H9 (cell line): Measurements from ENCODE around the gene FCHSD2. TPM values are rescaled to one million over a fixed set of nuclear protein-coding genes. Genes with fewer than 3 reads are reported as not detected.

ENCODE experiments used
- DNase-seq: peaks from one replicate; pipeline ENCODE4 v3.0.0-alpha.2; 2017
- H2AFZ ChIP-seq: one replicate; pipeline ENCODE4 v1.6.1; 2013; ENCODE audit warnings: mild to moderate bottlenecking, low read length, control low read depth, moderate library complexity
- H2AK5ac ChIP-seq: 2 replicates; pipeline ENCODE4 v1.6.1; 2013; ENCODE audit warnings: low read length, control low read depth, mixed read lengths; ENCODE audit not compliant: insufficient read length
- H2BK120ac ChIP-seq: one replicate; pipeline ENCODE4 v1.6.1; 2013; ENCODE audit warnings: low read depth, mild to moderate bottlenecking, low read length, control low read depth, inconsistent platforms; ENCODE audit not compliant: poor library complexity, severe bottlenecking
- H2BK12ac ChIP-seq: 2 replicates; pipeline ENCODE4 v1.6.1; 2013; ENCODE audit warnings: low read length, control low read depth, mixed read lengths, low read depth; ENCODE audit not compliant: insufficient read length
- H2BK15ac ChIP-seq: 2 replicates; pipeline ENCODE4 v1.6.1; 2013; ENCODE audit warnings: low read depth, low read length, control low read depth
- H2BK20ac ChIP-seq: one replicate; pipeline ENCODE4 v1.6.1; 2013; ENCODE audit warnings: low read depth, mild to moderate bottlenecking, low read length, control low read depth, inconsistent platforms; ENCODE audit not compliant: poor library complexity, severe bottlenecking
- H2BK5ac ChIP-seq: 2 replicates; pipeline ENCODE4 v1.6.1; 2013; ENCODE audit warnings: low read length, control low read depth, mixed read lengths; ENCODE audit not compliant: insufficient read length
- H3K14ac ChIP-seq: 2 replicates; pipeline ENCODE4 v1.6.1; 2013; ENCODE audit warnings: low read length, control low read depth; ENCODE audit not compliant: insufficient read depth
- H3K18ac ChIP-seq: 2 replicates; pipeline ENCODE4 v1.6.1; 2013; ENCODE audit warnings: low read depth, mild to moderate bottlenecking, mixed read lengths, low read length, control low read depth; ENCODE audit not compliant: insufficient read length
- H3K23ac ChIP-seq: 2 replicates; pipeline ENCODE4 v1.6.1; 2013; ENCODE audit warnings: low read length, control low read depth, mixed read lengths, low read depth; ENCODE audit not compliant: insufficient read length
- H3K23me2 ChIP-seq: 2 replicates; pipeline ENCODE4 v1.6.1; 2013; ENCODE audit warnings: low read depth, mild to moderate bottlenecking, mixed read lengths, low read length, control low read depth; ENCODE audit not compliant: insufficient read length, poor library complexity, severe bottlenecking
- H3K27ac ChIP-seq: 2 replicates; pipeline ENCODE4 v1.5.1; 2013; ENCODE audit warnings: low read length, control low read depth, mixed read lengths, low read depth; ENCODE audit not compliant: insufficient read length
- H3K27me3 ChIP-seq: 2 replicates; pipeline ENCODE4 v1.6.1; 2013; ENCODE audit warnings: low read length, control low read depth, inconsistent platforms; ENCODE audit not compliant: insufficient read depth
- H3K4ac ChIP-seq: 2 replicates; pipeline ENCODE4 v1.6.1; 2013; ENCODE audit warnings: low read depth, mild to moderate bottlenecking, control low read depth, inconsistent platforms, low read length, moderate library complexity
- H3K4me1 ChIP-seq: 2 replicates; pipeline ENCODE4 v1.6.1; 2013; ENCODE audit warnings: low read length, control low read depth, inconsistent platforms; ENCODE audit not compliant: insufficient read depth
- H3K4me2 ChIP-seq: 2 replicates; pipeline ENCODE4 v1.6.1; 2013; ENCODE audit warnings: low read length, control low read depth, mixed read lengths; ENCODE audit not compliant: insufficient read length, insufficient read depth
- H3K56ac ChIP-seq: 2 replicates; pipeline ENCODE4 v1.6.1; 2013; ENCODE audit warnings: low read depth, mild to moderate bottlenecking, mixed read lengths, low read length, control low read depth; ENCODE audit not compliant: insufficient read length
- H3K79me1 ChIP-seq: 2 replicates; pipeline ENCODE4 v1.6.1; 2013; ENCODE audit warnings: low read depth, mild to moderate bottlenecking, moderate library complexity, low read length, control low read depth, inconsistent platforms; ENCODE audit not compliant: insufficient read depth, poor library complexity, severe bottlenecking
- H3K79me2 ChIP-seq: 2 replicates; pipeline ENCODE4 v1.6.1; 2013; ENCODE audit warnings: low read length, control low read depth, inconsistent platforms; ENCODE audit not compliant: insufficient read depth
- H3K9ac ChIP-seq: 2 replicates; pipeline ENCODE4 v1.6.1; 2013; ENCODE audit warnings: low read length, control low read depth, mixed read lengths; ENCODE audit not compliant: insufficient read length; ENCODE audit errors: extremely low read depth
- H3K9me3 ChIP-seq: one replicate; pipeline ENCODE4 v1.6.1; 2013; ENCODE audit warnings: low read depth, low read length, inconsistent platforms; ENCODE audit not compliant: control insufficient read depth
- H3T11ph ChIP-seq: one replicate; pipeline ENCODE4 v1.6.1; 2013; ENCODE audit warnings: mild to moderate bottlenecking, low read length, control low read depth, inconsistent platforms
- H4K20me1 ChIP-seq: one replicate; pipeline ENCODE4 v1.6.1; 2013; ENCODE audit not compliant: control insufficient read depth, insufficient read length, insufficient read depth
- H4K5ac ChIP-seq: 2 replicates; pipeline ENCODE4 v1.6.1; 2013; ENCODE audit warnings: low read depth, mild to moderate bottlenecking, mixed read lengths, low read length, control low read depth; ENCODE audit not compliant: insufficient read length
- H4K8ac ChIP-seq: replicated peaks from 2 replicates; pipeline ENCODE4 v1.6.1; 2013; ENCODE audit warnings: low read length, control low read depth, mixed read lengths, low read depth; ENCODE audit not compliant: insufficient read length
- H4K91ac ChIP-seq: 2 replicates; pipeline ENCODE4 v1.6.1; 2013; ENCODE audit warnings: low read depth, mild to moderate bottlenecking, moderate library complexity, mixed read lengths, low read length, control low read depth; ENCODE audit not compliant: insufficient read length
- H3K27ac Mint-ChIP-seq, 3 experiments: 2 replicates in 2 of 3; 3 replicates in 1 of 3; pipeline ENCODE4 v1.8.0; 2020 to 2021; ENCODE audit warnings: mixed read lengths in 3 of 3, mild to moderate bottlenecking in 1 of 3, moderate library complexity in 1 of 3
- H3K27me3 Mint-ChIP-seq: 2 replicates; pipeline ENCODE4 v1.8.0; 2021; ENCODE audit warnings: low read depth, mild to moderate bottlenecking, moderate library complexity, mixed read lengths
- H3K36me3 Mint-ChIP-seq, 3 experiments: 2 replicates in 2 of 3; 3 replicates in 1 of 3; pipeline ENCODE4 v1.8.0; 2020 to 2021; ENCODE audit warnings: low read depth in 3 of 3, mixed read lengths in 3 of 3; ENCODE audit not compliant: insufficient read depth in 1 of 3
- H3K4me1 Mint-ChIP-seq, 2 experiments: 2 replicates each; pipeline ENCODE4 v1.8.0; 2020; ENCODE audit warnings: mixed read lengths in 2 of 2
- H3K4me3 Mint-ChIP-seq, 2 experiments: 2 replicates in 1 of 2; 3 replicates in 1 of 2; pipeline ENCODE4 v1.8.0; 2020 to 2021; ENCODE audit warnings: mild to moderate bottlenecking in 2 of 2, mixed read lengths in 2 of 2, moderate library complexity in 1 of 2
- H3K9me3 Mint-ChIP-seq, 2 experiments: 2 replicates in 1 of 2; 3 replicates in 1 of 2; pipeline ENCODE4 v1.8.0; 2020; ENCODE audit warnings: mild to moderate bottlenecking in 2 of 2, mixed read lengths in 2 of 2, moderate library complexity in 1 of 2
- total RNA-seq: library from RNA; stranded (reverse); gene quantifications from 2 replicates; pipeline ENCODE4 v1.2.1, GENCODE V29; 2021
- TF ChIP-seq, protein P1 (sequence below): fragments of 200-600 bp; sonication (generic); conservative IDR thresholded peaks from 3 replicates; pipeline ENCODE4 v1.8.0; 2021; ENCODE audit warnings: antibody characterized with exemption, mild to moderate bottlenecking

Gene FCHSD2
- total RNA-seq, 1 experiment from 2014 or later, result 17.8 TPM

DNA sequence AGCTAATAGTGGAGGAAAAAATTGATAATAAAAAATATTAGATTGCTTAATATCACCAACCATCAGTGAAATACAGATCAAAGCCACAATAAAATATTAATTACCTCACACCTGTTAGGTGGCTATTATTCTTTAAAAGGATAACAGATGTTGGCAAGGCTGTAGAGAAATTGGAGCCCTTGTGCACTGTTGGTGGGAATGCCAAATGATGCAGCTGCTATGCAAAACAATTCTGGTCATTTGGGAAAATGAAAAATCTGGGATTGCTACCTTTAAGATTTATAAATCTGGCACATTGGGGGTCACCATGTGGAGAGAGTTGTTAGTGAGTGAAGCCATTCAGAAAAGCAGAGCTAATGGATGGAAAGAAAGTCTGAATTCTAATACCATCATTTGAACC lies 143.4 kb downstream of the FCHSD2 start:
- H3K4me1 ChIP-seq, result no peaks in the 10 kb centered on the region
- no peak overlapping the region for H4K5ac ChIP-seq
- peaks cover 3 to 8% of the 10 kb centered on the region in 2 experiments for H3K4me1 Mint-ChIP-seq
- DNase-seq, result no peak
- no peak overlapping the region for H3K27ac Mint-ChIP-seq
- H3K4ac ChIP-seq, result no peak overlapping the region
- no peak overlapping the region for H2AK5ac ChIP-seq
- H3K56ac ChIP-seq, result no peak overlapping the region
- H2AFZ ChIP-seq, result no peak overlapping the region
- H3K27ac ChIP-seq, result no peak overlapping the region
- H3K9ac ChIP-seq, result no peak overlapping the region
- H3K79me1 ChIP-seq, result no peaks in the 10 kb centered on the region
- no peak overlapping the region for H2BK15ac ChIP-seq
- H3K9me3 ChIP-seq, result no peaks in the 10 kb centered on the region
- H2BK20ac ChIP-seq, result no peak overlapping the region
- H3K14ac ChIP-seq, result no peak overlapping the region
- H3K79me2 ChIP-seq, result no peaks in the 10 kb centered on the region
- no peak overlapping the region for H2BK12ac ChIP-seq
- no peak overlapping the region for H2BK120ac ChIP-seq
- H3K9me3 Mint-ChIP-seq, result no peaks in the 10 kb centered on the region
- H4K8ac ChIP-seq, result no peak overlapping the region
- TF ChIP-seq, protein P1, sequence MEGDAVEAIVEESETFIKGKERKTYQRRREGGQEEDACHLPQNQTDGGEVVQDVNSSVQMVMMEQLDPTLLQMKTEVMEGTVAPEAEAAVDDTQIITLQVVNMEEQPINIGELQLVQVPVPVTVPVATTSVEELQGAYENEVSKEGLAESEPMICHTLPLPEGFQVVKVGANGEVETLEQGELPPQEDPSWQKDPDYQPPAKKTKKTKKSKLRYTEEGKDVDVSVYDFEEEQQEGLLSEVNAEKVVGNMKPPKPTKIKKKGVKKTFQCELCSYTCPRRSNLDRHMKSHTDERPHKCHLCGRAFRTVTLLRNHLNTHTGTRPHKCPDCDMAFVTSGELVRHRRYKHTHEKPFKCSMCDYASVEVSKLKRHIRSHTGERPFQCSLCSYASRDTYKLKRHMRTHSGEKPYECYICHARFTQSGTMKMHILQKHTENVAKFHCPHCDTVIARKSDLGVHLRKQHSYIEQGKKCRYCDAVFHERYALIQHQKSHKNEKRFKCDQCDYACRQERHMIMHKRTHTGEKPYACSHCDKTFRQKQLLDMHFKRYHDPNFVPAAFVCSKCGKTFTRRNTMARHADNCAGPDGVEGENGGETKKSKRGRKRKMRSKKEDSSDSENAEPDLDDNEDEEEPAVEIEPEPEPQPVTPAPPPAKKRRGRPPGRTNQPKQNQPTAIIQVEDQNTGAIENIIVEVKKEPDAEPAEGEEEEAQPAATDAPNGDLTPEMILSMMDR, result no peak
- peaks cover 0 to 5% (median 2%) of the 10 kb centered on the region in 3 experiments; a peak in 3 of 7 replicates for H3K36me3 Mint-ChIP-seq
- H3K18ac ChIP-seq, result no peak overlapping the region
- no peak overlapping the region for H4K91ac ChIP-seq
- H3T11ph ChIP-seq, result no peak overlapping the region
- no peaks in the 10 kb centered on the region for H3K27me3 ChIP-seq
- no peak overlapping the region for H3K4me3 Mint-ChIP-seq
- H2BK5ac ChIP-seq, result no peak overlapping the region
- H3K4me2 ChIP-seq, result no peak overlapping the region
- no peaks in the 10 kb centered on the region for H3K27me3 Mint-ChIP-seq
- no peaks in the 10 kb centered on the region for H4K20me1 ChIP-seq
- H3K23me2 ChIP-seq, result no peaks in the 10 kb centered on the region
- H3K23ac ChIP-seq, result no peak overlapping the region
